HEK293 (cell line): ENCODE measurements around the gene PCLO.

ENCODE experiments used
- CTCF ChIA-PET: fragments of 350-600 bp; formaldehyde crosslinking; extraction: SDS; loops from one replicate; lab custom pipeline; 2021; ENCODE audit warnings: antibody characterized with exemption; lab: Yijun Ruan, JAX
- POLR2A ChIA-PET: fragments of 300-600 bp; formaldehyde crosslinking; extraction: SDS; loops from one replicate; lab custom pipeline; 2020; ENCODE audit warnings: antibody characterized with exemption, inconsistent platforms; lab: Yijun Ruan, JAX
- H3K27ac ChIP-seq: fragments of 200-500 bp; sonication (Bioruptor generic); 2 replicates; pipeline ENCODE4 v1.5.1; 2014; ENCODE audit warnings: low read depth, low read length, control low read depth, inconsistent platforms; ENCODE audit errors: extremely low read depth
- H3K36me3 ChIP-seq, 2 experiments: fragments of 200-500 bp in 1 of 2; sonication (Bioruptor generic) in 1 of 2; 1 replicate in 1 of 2; 2 replicates in 1 of 2; pipeline ENCODE4 v1.5.1; 2014 to 2017; ENCODE audit warnings: inconsistent platforms in 2 of 2, low read length in 2 of 2; ENCODE audit not compliant: control insufficient read depth in 2 of 2, insufficient read depth in 1 of 2
- H3K4me1 ChIP-seq: fragments of 200-500 bp; sonication (Bioruptor generic); 2 replicates; pipeline ENCODE4 v1.5.1; 2014; ENCODE audit warnings: mild to moderate bottlenecking, low read length, inconsistent platforms; ENCODE audit not compliant: control insufficient read depth, insufficient read depth
- H3K4me3 ChIP-seq: 2 replicates; pipeline ENCODE4 v1.5.1; 2011; ENCODE audit warnings: low read depth, mild to moderate bottlenecking, control low read depth, low read length, moderate library complexity
- H3K9me3 ChIP-seq: fragments of 200-500 bp; sonication (Bioruptor generic); 2 replicates; pipeline ENCODE4 v1.5.1; 2014; ENCODE audit warnings: low read depth, low read length, inconsistent platforms; ENCODE audit not compliant: control insufficient read depth, insufficient read depth
- BCL6B ChIP-seq: fragments of 450-650 bp; formaldehyde crosslinking; IDR thresholded peaks from 2 replicates; pipeline ENCODE4 v1.5.1; 2017; ENCODE audit warnings: missing biosample characterization, missing genetic modification characterization
- HOXC10 ChIP-seq: sonication (generic); formaldehyde crosslinking; IDR thresholded peaks from 2 replicates; pipeline ENCODE4 v1.8.1; 2023; ENCODE audit warnings: mild to moderate bottlenecking, missing genetic modification reagents
- OSR2 ChIP-seq: fragments of 450-650 bp; formaldehyde crosslinking; IDR thresholded peaks from 2 replicates; pipeline ENCODE4 v1.5.1; 2016; ENCODE audit warnings: missing biosample characterization, missing genetic modification characterization
- PRDM10 ChIP-seq: fragments of 450-650 bp; formaldehyde crosslinking; IDR thresholded peaks from 2 replicates; pipeline ENCODE4 v1.5.1; 2016; ENCODE audit warnings: missing biosample characterization, missing genetic modification characterization
- SETDB1 ChIP-seq: IDR thresholded peaks from one replicate; pipeline ENCODE4 v1.6.1; 2017; ENCODE audit warnings: mild to moderate bottlenecking, low read length, moderate library complexity, mixed read lengths; ENCODE audit not compliant: insufficient read length
- ZBTB1 ChIP-seq: fragments of 450-650 bp; formaldehyde crosslinking; IDR thresholded peaks from 2 replicates; pipeline ENCODE4 v1.5.1; 2016; ENCODE audit warnings: missing biosample characterization, missing genetic modification characterization
- ZBTB17 ChIP-seq: fragments of 450-650 bp; formaldehyde crosslinking; IDR thresholded peaks from 2 replicates; pipeline ENCODE4 v1.5.1; 2016; ENCODE audit warnings: missing biosample characterization, missing genetic modification characterization
- ZNF19 ChIP-seq: fragments of 450-650 bp; formaldehyde crosslinking; IDR thresholded peaks from 2 replicates; pipeline ENCODE4; 2016; ENCODE audit warnings: missing biosample characterization, missing genetic modification characterization, low read depth
- ZNF214 ChIP-seq: fragments of 450-650 bp; formaldehyde crosslinking; IDR thresholded peaks from 2 replicates; pipeline ENCODE4 v1.5.1; 2017; ENCODE audit warnings: missing biosample characterization, mild to moderate bottlenecking, missing genetic modification characterization, borderline replicate concordance
- ZNF239 ChIP-seq: fragments of 450-650 bp; formaldehyde crosslinking; IDR thresholded peaks from 2 replicates; pipeline ENCODE4 v1.5.1; 2016; ENCODE audit warnings: missing biosample characterization, missing genetic modification characterization
- ZNF302 ChIP-seq: fragments of 450-650 bp; formaldehyde crosslinking; IDR thresholded peaks from 2 replicates; pipeline ENCODE4 v1.5.1; 2016; ENCODE audit warnings: missing biosample characterization, missing genetic modification characterization, low read depth
- ZNF394 ChIP-seq: fragments of 450-650 bp; formaldehyde crosslinking; IDR thresholded peaks from 2 replicates; pipeline ENCODE4 v1.5.1; 2016; ENCODE audit warnings: missing biosample characterization, missing genetic modification characterization, mild to moderate bottlenecking, moderate library complexity, borderline replicate concordance
- ZNF426 ChIP-seq: fragments of 450-650 bp; formaldehyde crosslinking; IDR thresholded peaks from 2 replicates; pipeline ENCODE4 v1.5.1; 2017; ENCODE audit warnings: missing biosample characterization, missing genetic modification characterization, mild to moderate bottlenecking, inconsistent platforms, moderate library complexity
- ZNF660 ChIP-seq: fragments of 450-650 bp; IDR thresholded peaks from 2 replicates; pipeline ENCODE4 v1.5.1; 2018; ENCODE audit warnings: missing biosample characterization, mild to moderate bottlenecking, missing genetic modification characterization
- ZNF768 ChIP-seq: fragments of 450-650 bp; formaldehyde crosslinking; IDR thresholded peaks from 2 replicates; pipeline ENCODE4 v1.5.1; 2018; ENCODE audit warnings: missing biosample characterization, mild to moderate bottlenecking, missing genetic modification characterization
- ZNF792 ChIP-seq: fragments of 450-650 bp; formaldehyde crosslinking; IDR thresholded peaks from 2 replicates; pipeline ENCODE4 v1.5.1; 2016; ENCODE audit warnings: missing biosample characterization, missing genetic modification characterization
- ZNF837 ChIP-seq: fragments of 450-650 bp; formaldehyde crosslinking; IDR thresholded peaks from 2 replicates; pipeline ENCODE4 v1.5.1; 2016; ENCODE audit warnings: missing biosample characterization, missing genetic modification characterization
- ZSCAN30 ChIP-seq: fragments of 450-650 bp; IDR thresholded peaks from 2 replicates; pipeline ENCODE4 v1.5.1; 2018; ENCODE audit warnings: missing biosample characterization, mild to moderate bottlenecking, missing genetic modification characterization, moderate library complexity
- TF ChIP-seq, protein P1 (sequence below): fragments of 450-650 bp; formaldehyde crosslinking; IDR thresholded peaks from 2 replicates; pipeline ENCODE4 v1.5.1; 2016; ENCODE audit warnings: missing biosample characterization, missing genetic modification characterization
- TF ChIP-seq, protein P2 (sequence below): fragments of 450-650 bp; formaldehyde crosslinking; IDR thresholded peaks from 2 replicates; pipeline ENCODE4 v1.5.1; 2016; ENCODE audit warnings: missing biosample characterization, missing genetic modification characterization
- TF ChIP-seq, protein P3 (sequence below): fragments of 450-650 bp; formaldehyde crosslinking; IDR thresholded peaks from 2 replicates; pipeline ENCODE4 v1.5.1; 2016; ENCODE audit warnings: missing biosample characterization, missing genetic modification characterization
- TF ChIP-seq, protein P4 (sequence below): fragments of 450-650 bp; formaldehyde crosslinking; IDR thresholded peaks from 2 replicates; pipeline ENCODE4 v1.5.1; 2016; ENCODE audit warnings: missing biosample characterization, missing genetic modification characterization

Gene PCLO

DNA sequence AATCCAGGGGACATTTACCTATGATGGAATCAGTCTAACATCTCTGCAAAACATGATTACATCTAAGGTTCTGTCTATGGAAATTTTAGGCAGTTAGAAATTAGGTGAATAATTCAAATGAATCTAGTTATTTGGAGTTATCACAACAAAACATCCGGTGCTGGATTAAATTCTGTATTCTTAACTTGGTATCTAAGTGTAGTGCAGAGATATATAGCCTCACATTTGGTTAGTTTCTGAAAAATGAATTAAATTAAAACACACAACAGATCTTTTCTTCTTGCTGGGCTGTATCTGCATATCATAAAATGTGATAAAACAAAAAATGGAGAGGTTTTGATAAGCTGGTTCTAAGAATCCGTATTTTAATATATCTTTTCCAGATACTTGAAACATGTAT lies 354.1 kb downstream of the PCLO start (continued):
- TF ChIP-seq, protein P1, sequence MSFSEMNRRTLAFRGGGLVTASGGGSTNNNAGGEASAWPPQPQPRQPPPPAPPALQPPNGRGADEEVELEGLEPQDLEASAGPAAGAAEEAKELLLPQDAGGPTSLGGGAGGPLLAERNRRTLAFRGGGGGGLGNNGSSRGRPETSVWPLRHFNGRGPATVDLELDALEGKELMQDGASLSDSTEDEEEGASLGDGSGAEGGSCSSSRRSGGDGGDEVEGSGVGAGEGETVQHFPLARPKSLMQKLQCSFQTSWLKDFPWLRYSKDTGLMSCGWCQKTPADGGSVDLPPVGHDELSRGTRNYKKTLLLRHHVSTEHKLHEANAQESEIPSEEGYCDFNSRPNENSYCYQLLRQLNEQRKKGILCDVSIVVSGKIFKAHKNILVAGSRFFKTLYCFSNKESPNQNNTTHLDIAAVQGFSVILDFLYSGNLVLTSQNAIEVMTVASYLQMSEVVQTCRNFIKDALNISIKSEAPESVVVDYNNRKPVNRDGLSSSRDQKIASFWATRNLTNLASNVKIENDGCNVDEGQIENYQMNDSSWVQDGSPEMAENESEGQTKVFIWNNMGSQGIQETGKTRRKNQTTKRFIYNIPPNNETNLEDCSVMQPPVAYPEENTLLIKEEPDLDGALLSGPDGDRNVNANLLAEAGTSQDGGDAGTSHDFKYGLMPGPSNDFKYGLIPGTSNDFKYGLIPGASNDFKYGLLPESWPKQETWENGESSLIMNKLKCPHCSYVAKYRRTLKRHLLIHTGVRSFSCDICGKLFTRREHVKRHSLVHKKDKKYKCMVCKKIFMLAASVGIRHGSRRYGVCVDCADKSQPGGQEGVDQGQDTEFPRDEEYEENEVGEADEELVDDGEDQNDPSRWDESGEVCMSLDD = no peak
- no peak for TF ChIP-seq SETDB1
- TF ChIP-seq ZNF214 (tag by site-specific recombination) = no peak
- TF ChIP-seq ZNF394 = no peak
- TF ChIP-seq, protein P2, sequence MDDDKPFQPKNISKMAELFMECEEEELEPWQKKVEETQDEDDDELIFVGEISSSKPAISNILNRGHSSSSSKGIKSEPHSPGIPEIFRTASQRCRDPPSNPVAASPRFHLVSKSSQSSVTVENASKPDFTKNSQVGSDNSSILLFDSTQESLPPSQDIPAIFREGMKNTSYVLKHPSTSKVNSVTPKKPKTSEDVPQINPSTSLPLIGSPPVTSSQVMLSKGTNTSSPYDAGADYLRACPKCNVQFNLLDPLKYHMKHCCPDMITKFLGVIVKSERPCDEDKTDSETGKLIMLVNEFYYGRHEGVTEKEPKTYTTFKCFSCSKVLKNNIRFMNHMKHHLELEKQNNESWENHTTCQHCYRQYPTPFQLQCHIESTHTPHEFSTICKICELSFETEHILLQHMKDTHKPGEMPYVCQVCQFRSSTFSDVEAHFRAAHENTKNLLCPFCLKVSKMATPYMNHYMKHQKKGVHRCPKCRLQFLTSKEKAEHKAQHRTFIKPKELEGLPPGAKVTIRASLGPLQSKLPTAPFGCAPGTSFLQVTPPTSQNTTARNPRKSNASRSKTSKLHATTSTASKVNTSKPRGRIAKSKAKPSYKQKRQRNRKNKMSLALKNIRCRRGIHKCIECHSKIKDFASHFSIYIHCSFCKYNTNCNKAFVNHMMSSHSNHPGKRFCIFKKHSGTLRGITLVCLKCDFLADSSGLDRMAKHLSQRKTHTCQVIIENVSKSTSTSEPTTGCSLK (tag by site-specific recombination) = no peak
- no peak for TF ChIP-seq OSR2 (tag by site-specific recombination)
- TF ChIP-seq ZNF792 (tag by site-specific recombination) = no peak
- no peak for TF ChIP-seq ZNF239 (tag by site-specific recombination)

- POLR2A ChIA-PET = no interaction called here
Measured at GRCh38 chr7:82805527-82805960, 357.1 kb downstream of the PCLO start.

DNA sequence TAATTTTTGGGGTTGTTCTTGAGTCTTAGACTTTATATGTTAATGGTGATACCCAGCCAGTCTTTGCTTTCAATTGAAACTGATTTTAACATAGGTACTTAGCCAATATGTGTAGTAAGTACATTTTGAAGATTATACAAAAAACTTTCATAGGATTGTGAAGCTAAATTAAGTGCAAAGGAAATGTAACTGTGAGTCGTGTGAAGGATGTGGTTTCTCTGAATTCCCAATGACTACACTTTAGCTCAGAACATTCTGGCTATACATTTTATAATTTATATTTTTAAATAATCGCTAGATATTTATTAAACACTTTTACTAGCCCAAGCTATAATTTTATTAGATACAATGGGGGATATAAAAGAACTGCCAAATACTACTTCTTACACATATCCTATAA lies 359.3 kb downstream of the PCLO start:
- Histone ChIP-seq H3K36me3 (no peaks in the 10 kb centered on the region), H3K27ac (no peak overlapping the region), H3K9me3 (no peaks in the 10 kb centered on the region), H3K4me3 (no peak overlapping the region), H3K4me1 (no peaks in the 10 kb centered on the region)
- CTCF ChIA-PET = no interaction called here
- POLR2A ChIA-PET = no interaction called here
- TF ChIP-seq ZNF302 (tag by site-specific recombination) = no peak
- no peak for TF ChIP-seq ZNF768 (tag by site-specific recombination)
- TF ChIP-seq PRDM10 (tag by site-specific recombination) = no peak
- TF ChIP-seq, protein P3, sequence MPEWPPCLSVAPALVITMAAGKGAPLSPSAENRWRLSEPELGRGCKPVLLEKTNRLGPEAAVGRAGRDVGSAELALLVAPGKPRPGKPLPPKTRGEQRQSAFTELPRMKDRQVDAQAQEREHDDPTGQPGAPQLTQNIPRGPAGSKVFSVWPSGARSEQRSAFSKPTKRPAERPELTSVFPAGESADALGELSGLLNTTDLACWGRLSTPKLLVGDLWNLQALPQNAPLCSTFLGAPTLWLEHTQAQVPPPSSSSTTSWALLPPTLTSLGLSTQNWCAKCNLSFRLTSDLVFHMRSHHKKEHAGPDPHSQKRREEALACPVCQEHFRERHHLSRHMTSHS (tag by site-specific recombination) = no peak
- TF ChIP-seq ZNF426 (tag by site-specific recombination) = no peak

More at GRCh38 chr7:82805527-82805960, 357.1 kb downstream of the PCLO start:
- no peaks in the 10 kb centered on the region for H3K36me3 ChIP-seq
- H3K9me3 ChIP-seq = no peaks in the 10 kb centered on the region
- H3K4me3 ChIP-seq = no peak overlapping the region; the same call in 1 of the 2 replicates
- CTCF ChIA-PET = interaction anchor here (0.7 kb wide), 2 partner anchors 13 to 617 kb away, joined by 3 to 6 read pairs; no protein-coding TSS in a partner anchor
- H3K4me1 ChIP-seq = no peaks in the 10 kb centered on the region
- TF ChIP-seq ZNF19 (tag by site-specific recombination) (no peak), ZBTB17 (tag by site-specific recombination) (peak; percentile 43; the same call in 1 of the 2 replicates), ZNF837 (tag by site-specific recombination) (no peak), ZNF660 (0 out of 2 replicates have a peak, but pooled peaks have one; percentile 37), ZBTB1 (no peak), HOXC10 (no peak), ZSCAN30 (tag by site-specific recombination) (no peak), BCL6B (no peak)
- TF ChIP-seq, protein P4, sequence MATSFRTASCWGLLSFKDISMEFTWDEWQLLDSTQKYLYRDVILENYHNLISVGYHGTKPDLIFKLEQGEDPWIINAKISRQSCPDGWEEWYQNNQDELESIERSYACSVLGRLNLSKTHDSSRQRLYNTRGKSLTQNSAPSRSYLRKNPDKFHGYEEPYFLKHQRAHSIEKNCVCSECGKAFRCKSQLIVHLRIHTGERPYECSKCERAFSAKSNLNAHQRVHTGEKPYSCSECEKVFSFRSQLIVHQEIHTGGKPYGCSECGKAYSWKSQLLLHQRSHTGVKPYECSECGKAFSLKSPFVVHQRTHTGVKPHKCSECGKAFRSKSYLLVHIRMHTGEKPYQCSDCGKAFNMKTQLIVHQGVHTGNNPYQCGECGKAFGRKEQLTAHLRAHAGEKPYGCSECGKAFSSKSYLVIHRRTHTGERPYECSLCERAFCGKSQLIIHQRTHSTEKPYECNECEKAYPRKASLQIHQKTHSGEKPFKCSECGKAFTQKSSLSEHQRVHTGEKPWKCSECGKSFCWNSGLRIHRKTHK = no peak
- TF ChIP-seq, all 188 proteins: peak for 2
- no peak overlapping the region for H3K27ac ChIP-seq
